Bronchial epithelial cell (primary cell): ENCODE results near the gene TUBB1. TPM values are rescaled to one million over a fixed set of nuclear protein-coding genes. Genes with fewer than 3 reads are reported as not detected.

Experiments used
- DNase-seq: peaks from one replicate; pipeline ENCODE4 v3.0.0-alpha.2; 2010; ENCODE audit warnings: low read depth
- FAIRE-seq: peaks from 2 replicates; lab custom pipeline; 2011; peaks lifted over from hg19 to GRCh38; lab: Jason Lieb, UNC
- H3K27me3 ChIP-seq: 2 replicates; pipeline ENCODE4 v1.5.1; 2011; ENCODE audit warnings: low read length; ENCODE audit not compliant: control insufficient read depth, insufficient read depth
- H3K36me3 ChIP-seq: 2 replicates; pipeline ENCODE4 v1.5.1; 2011; ENCODE audit warnings: low read length; ENCODE audit not compliant: control insufficient read depth, insufficient read depth
- H3K4me3 ChIP-seq: 2 replicates; pipeline ENCODE4 v1.5.1; 2011; ENCODE audit warnings: mild to moderate bottlenecking, low read depth, low read length, control low read depth
- total RNA-seq: library from RNA; depleted of rRNA; stranded (reverse); fragments of >200 nt; gene quantifications from 2 replicates; pipeline ENCODE4 v1.2.1, GENCODE V29; 2014
- TF ChIP-seq, protein P1 (sequence below): IDR thresholded peaks from 2 replicates; pipeline ENCODE4 v1.5.1; 2011; ENCODE audit warnings: mild to moderate bottlenecking, moderate library complexity, low read length, control low read depth, inconsistent platforms; ENCODE audit not compliant: insufficient read depth, severe bottlenecking

Gene TUBB1
- not detected in 2 replicates for total RNA-seq

- Histone ChIP-seq H3K27me3 (no peaks in the 10 kb centered on the region), H3K4me3 (no peak within 1 kb of the TSS), H3K36me3 (peaks cover 10% of the 10 kb centered on the region)
- TF ChIP-seq, protein P1, sequence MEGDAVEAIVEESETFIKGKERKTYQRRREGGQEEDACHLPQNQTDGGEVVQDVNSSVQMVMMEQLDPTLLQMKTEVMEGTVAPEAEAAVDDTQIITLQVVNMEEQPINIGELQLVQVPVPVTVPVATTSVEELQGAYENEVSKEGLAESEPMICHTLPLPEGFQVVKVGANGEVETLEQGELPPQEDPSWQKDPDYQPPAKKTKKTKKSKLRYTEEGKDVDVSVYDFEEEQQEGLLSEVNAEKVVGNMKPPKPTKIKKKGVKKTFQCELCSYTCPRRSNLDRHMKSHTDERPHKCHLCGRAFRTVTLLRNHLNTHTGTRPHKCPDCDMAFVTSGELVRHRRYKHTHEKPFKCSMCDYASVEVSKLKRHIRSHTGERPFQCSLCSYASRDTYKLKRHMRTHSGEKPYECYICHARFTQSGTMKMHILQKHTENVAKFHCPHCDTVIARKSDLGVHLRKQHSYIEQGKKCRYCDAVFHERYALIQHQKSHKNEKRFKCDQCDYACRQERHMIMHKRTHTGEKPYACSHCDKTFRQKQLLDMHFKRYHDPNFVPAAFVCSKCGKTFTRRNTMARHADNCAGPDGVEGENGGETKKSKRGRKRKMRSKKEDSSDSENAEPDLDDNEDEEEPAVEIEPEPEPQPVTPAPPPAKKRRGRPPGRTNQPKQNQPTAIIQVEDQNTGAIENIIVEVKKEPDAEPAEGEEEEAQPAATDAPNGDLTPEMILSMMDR, result no peak
- no peak for DNase-seq
- no peak for FAIRE-seq
Observed at GRCh38 chr20:59019217-59019616, at the start of gene TUBB1. Gene TUBB1 (plus strand): TSS chr20:59019429. CDS start chr20:59019523, 94 bp downstream.

DNA sequence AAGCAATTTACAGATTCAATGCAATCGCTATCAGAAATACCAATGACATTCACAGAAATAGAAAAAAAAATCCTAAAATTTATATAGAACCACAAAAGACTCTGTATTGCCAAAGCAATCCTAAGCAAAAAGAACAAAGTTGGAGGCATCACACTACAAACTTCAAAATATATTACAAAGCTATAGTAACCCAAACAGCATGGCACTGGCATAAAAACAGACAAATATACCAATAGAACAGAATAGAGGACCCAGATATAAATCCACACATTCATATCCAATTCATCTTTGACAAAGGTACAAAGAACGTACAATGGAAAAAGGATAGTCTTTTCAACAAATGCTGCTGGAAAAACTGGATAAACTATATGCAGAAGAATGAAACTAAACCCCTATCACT is 49.8 kb upstream of the TUBB1 start:
- FAIRE-seq, result no peak
- H3K27me3 ChIP-seq, result no peaks in the 10 kb centered on the region
- no peak for DNase-seq
- TF ChIP-seq, protein P1, result no peak
- no peaks in the 10 kb centered on the region for H3K36me3 ChIP-seq
- no peak overlapping the region for H3K4me3 ChIP-seq

- no peak for FAIRE-seq
- H3K36me3 ChIP-seq, result no peaks in the 10 kb centered on the region
- no peaks in the 10 kb centered on the region for H3K27me3 ChIP-seq
- no peak overlapping the region for H3K4me3 ChIP-seq
- DNase-seq, result no peak
- TF ChIP-seq, protein P1, result no peak
Observed at GRCh38 chr20:58970146-58970545, 49.1 kb upstream of the TUBB1 start.

- FAIRE-seq, result no peak
- Histone ChIP-seq H3K36me3 (no peaks in the 10 kb centered on the region), H3K27me3 (no peaks in the 10 kb centered on the region)
Observed at GRCh38 chr20:58971429-58971828, 47.8 kb upstream of the TUBB1 start.

GRCh38 chr20:58973179-58973578 is 46.0 kb upstream of the TUBB1 start:
- no peaks in the 10 kb centered on the region for H3K36me3 ChIP-seq
- no peak overlapping the region for H3K4me3 ChIP-seq
- H3K27me3 ChIP-seq, result no peaks in the 10 kb centered on the region
- TF ChIP-seq, protein P1, result no peak
- DNase-seq (no peak), FAIRE-seq (no peak)

More at GRCh38 chr20:58971429-58971828, 47.8 kb upstream of the TUBB1 start:
- no peak overlapping the region for H3K4me3 ChIP-seq
- TF ChIP-seq, protein P1, result no peak
- no peak for DNase-seq

- no peaks in the 10 kb centered on the region for H3K36me3 ChIP-seq
- FAIRE-seq (no peak), DNase-seq (no peak)
- H3K27me3 ChIP-seq, result no peaks in the 10 kb centered on the region
- no peak overlapping the region for H3K4me3 ChIP-seq
- TF ChIP-seq, protein P1, result no peak
Observed at GRCh38 chr20:58973866-58974265, 45.4 kb upstream of the TUBB1 start.
